Ishikawa (cell line): ENCODE data around the gene ST6GALNAC2.

Experiments
- CEBPB ChIP-seq: IDR thresholded peaks from 2 replicates; pipeline ENCODE4 v1.6.1; 2012
- EGR1 ChIP-seq: IDR thresholded peaks from 2 replicates; pipeline ENCODE4 v1.6.1; 2012
- EP300 ChIP-seq: IDR thresholded peaks from 2 replicates; pipeline ENCODE4 v1.6.1; 2012; ENCODE audit warnings: borderline replicate concordance
- FOXM1 ChIP-seq: IDR thresholded peaks from 2 replicates; pipeline ENCODE4 v1.6.1; 2012; ENCODE audit warnings: low read depth, borderline replicate concordance
- MAX ChIP-seq: IDR thresholded peaks from 2 replicates; pipeline ENCODE4 v1.6.1; 2012
- NFIC ChIP-seq: IDR thresholded peaks from 2 replicates; pipeline ENCODE4 v1.6.1; 2012
- RAD21 ChIP-seq: IDR thresholded peaks from 2 replicates; pipeline ENCODE4 v1.6.1; 2012; ENCODE audit warnings: low read depth
- REST ChIP-seq: IDR thresholded peaks from 2 replicates; pipeline ENCODE4 v1.6.1; 2012; ENCODE audit warnings: low read depth, mild to moderate bottlenecking
- TAF1 ChIP-seq: IDR thresholded peaks from 2 replicates; pipeline ENCODE4 v1.6.1; 2012; ENCODE audit warnings: low read depth, mild to moderate bottlenecking
- TCF12 ChIP-seq: IDR thresholded peaks from 2 replicates; pipeline ENCODE4 v1.6.1; 2012; ENCODE audit warnings: low read depth
- TEAD4 ChIP-seq: IDR thresholded peaks from 2 replicates; pipeline ENCODE4 v1.6.1; 2012
- YY1 ChIP-seq: IDR thresholded peaks from 2 replicates; pipeline ENCODE4 v1.6.1; 2012; ENCODE audit warnings: low read depth
- ZBTB7A ChIP-seq: IDR thresholded peaks from 2 replicates; pipeline ENCODE4 v1.6.1; 2012; ENCODE audit warnings: low read depth
- TF ChIP-seq, protein P1 (sequence below): IDR thresholded peaks from 2 replicates; pipeline ENCODE4 v1.6.1; 2012

GRCh38 chr17:76612977-76613851 lies 27.6 kb upstream of the ST6GALNAC2 start:
- TF ChIP-seq YY1, result no peak
- peak; percentile 57 for TF ChIP-seq RAD21
- TF ChIP-seq CEBPB, result no peak
- TF ChIP-seq TAF1, result no peak
- no peak for TF ChIP-seq EP300
- TF ChIP-seq MAX, result no peak
- TF ChIP-seq TEAD4, result no peak
- TF ChIP-seq, protein P1, sequence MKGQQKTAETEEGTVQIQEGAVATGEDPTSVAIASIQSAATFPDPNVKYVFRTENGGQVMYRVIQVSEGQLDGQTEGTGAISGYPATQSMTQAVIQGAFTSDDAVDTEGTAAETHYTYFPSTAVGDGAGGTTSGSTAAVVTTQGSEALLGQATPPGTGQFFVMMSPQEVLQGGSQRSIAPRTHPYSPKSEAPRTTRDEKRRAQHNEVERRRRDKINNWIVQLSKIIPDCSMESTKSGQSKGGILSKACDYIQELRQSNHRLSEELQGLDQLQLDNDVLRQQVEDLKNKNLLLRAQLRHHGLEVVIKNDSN, result no peak
- no peak for TF ChIP-seq FOXM1
- no peak for TF ChIP-seq TCF12
- TF ChIP-seq ZBTB7A, result no peak
- TF ChIP-seq EGR1, result no peak
- no peak for TF ChIP-seq REST
- TF ChIP-seq NFIC, result no peak
